NB4 (cell line): ENCODE measurements around the gene GOLGA6L10.

Experiments used
- POLR2A ChIP-seq: IDR thresholded peaks from 2 replicates; pipeline ENCODE4 v1.6.1; 2011; ENCODE audit warnings: mild to moderate bottlenecking; ENCODE audit not compliant: insufficient read length; ENCODE audit errors: extremely low read depth
- TF ChIP-seq, protein P1 (sequence below): IDR thresholded peaks from one replicate; pipeline ENCODE4 v1.5.1; 2012; ENCODE audit warnings: low read depth, low read length

DNA sequence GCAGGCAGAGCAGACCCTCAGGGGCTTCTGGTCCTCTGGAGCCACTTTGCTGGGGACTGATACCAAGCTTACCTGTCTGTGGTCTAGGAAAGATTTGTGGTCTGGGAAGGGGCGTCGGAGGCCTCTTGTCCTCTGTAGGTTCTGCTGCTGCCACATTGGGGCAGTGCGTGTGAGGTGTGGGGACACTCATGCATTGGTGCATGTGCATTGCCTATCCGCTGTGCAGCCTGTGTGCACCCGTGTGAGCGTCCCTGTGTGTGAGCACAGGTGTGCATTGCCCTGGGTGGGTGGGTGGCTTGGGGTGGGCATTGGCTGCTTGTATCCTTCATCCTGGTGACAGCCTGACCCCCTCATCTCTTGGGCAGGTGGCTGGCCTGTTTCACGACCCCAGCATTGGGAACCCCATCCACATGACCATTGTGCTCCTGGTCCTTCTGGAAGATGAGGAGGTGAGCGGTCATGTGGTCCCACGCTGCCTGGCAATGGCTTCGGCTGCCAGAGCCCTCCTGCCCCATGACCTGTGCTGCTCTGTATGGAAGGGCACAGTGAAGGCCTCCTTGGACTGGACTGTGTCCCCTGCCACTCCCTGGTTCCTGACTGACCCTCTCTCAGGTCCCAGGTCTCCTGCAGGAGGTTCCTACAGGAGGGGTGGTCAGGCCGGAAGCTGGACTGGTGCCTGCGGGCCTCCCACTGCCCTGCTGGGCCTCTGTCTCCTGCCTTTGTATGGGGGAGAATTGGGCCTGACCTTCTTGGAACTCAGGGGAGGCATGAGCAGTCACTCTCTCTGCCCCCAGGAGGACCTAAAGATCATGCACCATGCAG lies 45.1 kb downstream of the GOLGA6L10 start:
- TF ChIP-seq POLR2A, result no peak
- TF ChIP-seq, protein P1, sequence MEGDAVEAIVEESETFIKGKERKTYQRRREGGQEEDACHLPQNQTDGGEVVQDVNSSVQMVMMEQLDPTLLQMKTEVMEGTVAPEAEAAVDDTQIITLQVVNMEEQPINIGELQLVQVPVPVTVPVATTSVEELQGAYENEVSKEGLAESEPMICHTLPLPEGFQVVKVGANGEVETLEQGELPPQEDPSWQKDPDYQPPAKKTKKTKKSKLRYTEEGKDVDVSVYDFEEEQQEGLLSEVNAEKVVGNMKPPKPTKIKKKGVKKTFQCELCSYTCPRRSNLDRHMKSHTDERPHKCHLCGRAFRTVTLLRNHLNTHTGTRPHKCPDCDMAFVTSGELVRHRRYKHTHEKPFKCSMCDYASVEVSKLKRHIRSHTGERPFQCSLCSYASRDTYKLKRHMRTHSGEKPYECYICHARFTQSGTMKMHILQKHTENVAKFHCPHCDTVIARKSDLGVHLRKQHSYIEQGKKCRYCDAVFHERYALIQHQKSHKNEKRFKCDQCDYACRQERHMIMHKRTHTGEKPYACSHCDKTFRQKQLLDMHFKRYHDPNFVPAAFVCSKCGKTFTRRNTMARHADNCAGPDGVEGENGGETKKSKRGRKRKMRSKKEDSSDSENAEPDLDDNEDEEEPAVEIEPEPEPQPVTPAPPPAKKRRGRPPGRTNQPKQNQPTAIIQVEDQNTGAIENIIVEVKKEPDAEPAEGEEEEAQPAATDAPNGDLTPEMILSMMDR, result no peak
